Measurements from ENCODE around the gene TSPAN7. TPM values are rescaled to one million over a fixed set of nuclear protein-coding genes. Genes with fewer than 3 reads are reported as not detected.

Gene TSPAN7
- total and polyA plus RNA-seq, 9 of the 15 experiments (the other 6 are each of a cell fraction or from before 2014, with no cell fraction given), result 0.07 to 0.29 (median 0.12) TPM; not detected in 1

GRCh38 chrX:38638952-38639529, 77.7 kb downstream of the TSPAN7 start (continued):
- TF ChIP-seq ZMIZ1 (IDR thresholded peaks at IDR 0.05; ENCODE audit: low read depth in 2 of 2, low read length in 2 of 2) (no peak), TARDBP (IDR thresholded peaks at IDR 0.05) (no peak), ZNF518B (CRISPR knock-in tag; IDR thresholded peaks at IDR 0.05) (no peak), SAFB (IDR thresholded peaks at IDR 0.05; ENCODE audit: borderline replicate concordance, low read depth, low read length) (no peak), GTF2F1 (IDR thresholded peaks at IDR 0.05; ENCODE audit: low read depth, low read length) (no peak), KLF13 (tag; IDR thresholded peaks at IDR 0.05; ENCODE audit: borderline replicate concordance, low read depth) (no peak), CBFA2T3 (IDR thresholded peaks at IDR 0.05) (peak; percentile 31), MECOM (CRISPR knock-in tag; IDR thresholded peaks at IDR 0.05) (no peak), HMBOX1 (IDR thresholded peaks at IDR 0.05) (no peak), LCOR (CRISPR knock-in tag; IDR thresholded peaks at IDR 0.05) (no peak), RCOR1 (IDR thresholded peaks at IDR 0.05; ENCODE audit: borderline replicate concordance in 1 of 2, low read depth in 2 of 2, low read length in 2 of 2) (0 out of 4 replicates have a peak, but pooled peaks of 1 of the 2 experiments have one; percentile 44), RFX5 (IDR thresholded peaks at IDR 0.05; ENCODE audit: low read depth, low read length) (no peak), BCL6 (CRISPR knock-in tag; IDR thresholded peaks at IDR 0.05) (no peak), PRPF4 (IDR thresholded peaks at IDR 0.05; ENCODE audit: insufficient read depth, low read depth, low read length, poor library complexity, severe bottlenecking) (no peak), ZNF436 (CRISPR knock-in tag; IDR thresholded peaks at IDR 0.05) (no peak), SMAD4 (CRISPR knock-in tag; conservative IDR thresholded peaks at IDR 0.05) (no peak)
- TF ChIP-seq, protein P1, sequence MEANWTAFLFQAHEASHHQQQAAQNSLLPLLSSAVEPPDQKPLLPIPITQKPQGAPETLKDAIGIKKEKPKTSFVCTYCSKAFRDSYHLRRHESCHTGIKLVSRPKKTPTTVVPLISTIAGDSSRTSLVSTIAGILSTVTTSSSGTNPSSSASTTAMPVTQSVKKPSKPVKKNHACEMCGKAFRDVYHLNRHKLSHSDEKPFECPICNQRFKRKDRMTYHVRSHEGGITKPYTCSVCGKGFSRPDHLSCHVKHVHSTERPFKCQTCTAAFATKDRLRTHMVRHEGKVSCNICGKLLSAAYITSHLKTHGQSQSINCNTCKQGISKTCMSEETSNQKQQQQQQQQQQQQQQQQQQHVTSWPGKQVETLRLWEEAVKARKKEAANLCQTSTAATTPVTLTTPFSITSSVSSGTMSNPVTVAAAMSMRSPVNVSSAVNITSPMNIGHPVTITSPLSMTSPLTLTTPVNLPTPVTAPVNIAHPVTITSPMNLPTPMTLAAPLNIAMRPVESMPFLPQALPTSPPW (CRISPR knock-in tag; IDR thresholded peaks at IDR 0.05), result no peak
- TF ChIP-seq, protein P2, sequence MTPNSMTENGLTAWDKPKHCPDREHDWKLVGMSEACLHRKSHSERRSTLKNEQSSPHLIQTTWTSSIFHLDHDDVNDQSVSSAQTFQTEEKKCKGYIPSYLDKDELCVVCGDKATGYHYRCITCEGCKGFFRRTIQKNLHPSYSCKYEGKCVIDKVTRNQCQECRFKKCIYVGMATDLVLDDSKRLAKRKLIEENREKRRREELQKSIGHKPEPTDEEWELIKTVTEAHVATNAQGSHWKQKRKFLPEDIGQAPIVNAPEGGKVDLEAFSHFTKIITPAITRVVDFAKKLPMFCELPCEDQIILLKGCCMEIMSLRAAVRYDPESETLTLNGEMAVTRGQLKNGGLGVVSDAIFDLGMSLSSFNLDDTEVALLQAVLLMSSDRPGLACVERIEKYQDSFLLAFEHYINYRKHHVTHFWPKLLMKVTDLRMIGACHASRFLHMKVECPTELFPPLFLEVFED (CRISPR knock-in tag; conservative IDR thresholded peaks at IDR 0.05), result no peak
